SH-SY5Y (cell line): ENCODE results near the gene MPPED1.

Experiments
- GATA2 ChIP-seq: IDR thresholded peaks from 2 replicates; pipeline ENCODE4 v1.6.1; 2011; ENCODE audit warnings: mild to moderate bottlenecking, low read depth, low read length
- GATA3 ChIP-seq: IDR thresholded peaks from 2 replicates; pipeline ENCODE4 v1.6.1; 2011; ENCODE audit warnings: low read depth, mild to moderate bottlenecking, low read length, moderate library complexity

GRCh38 chr22:43448048-43448447 lies 36.2 kb downstream of the MPPED1 start:
- TF ChIP-seq GATA2: no peak
- no peak for TF ChIP-seq GATA3
